Erythroblast (primary cell): ENCODE results near the gene NUP43.

Source experiments
- GATA1 ChIP-seq: IDR thresholded peaks from 2 replicates; pipeline ENCODE4 v1.6.1; 2011; ENCODE audit warnings: low read depth, mild to moderate bottlenecking, control low read depth, low read length, moderate library complexity
- POLR2A ChIP-seq: IDR thresholded peaks from 2 replicates; pipeline ENCODE4 v1.6.1; 2011; ENCODE audit warnings: mild to moderate bottlenecking, low read length

- TF ChIP-seq POLR2A (no peak), GATA1 (no peak)
These were observed 35.4 kb upstream of the NUP43 start for GRCh38 chr6:149781715-149782114.
